Measurements from ENCODE around the gene VPS33B.

- TF ChIP-seq ELF4 (IDR thresholded peaks at IDR 0.05) (no peak), SP1 (IDR thresholded peaks at IDR 0.05) (no peak), ZNF384 (IDR thresholded peaks at IDR 0.05) (no peak), SUZ12 (IDR thresholded peaks at IDR 0.05) (no peak), FOXM1 (IDR thresholded peaks at IDR 0.05; ENCODE audit: borderline replicate concordance) (no peak), NFRKB (IDR thresholded peaks at IDR 0.05) (no peak), FOXK2 (IDR thresholded peaks at IDR 0.05) (no peak), PKNOX1 (IDR thresholded peaks at IDR 0.05) (no peak), TARDBP (IDR thresholded peaks at IDR 0.05) (no peak), BHLHE40 (IDR thresholded peaks at IDR 0.05; ENCODE audit: borderline replicate concordance) (no peak), ARNT (IDR thresholded peaks at IDR 0.05) (no peak), LEF1 (IDR thresholded peaks at IDR 0.05; ENCODE audit: borderline replicate concordance) (no peak)
Measured at GRCh38 chr15:90967206-90967605, 55.2 kb downstream of the VPS33B start.
